Stimulated activated CD8-positive, alpha-beta memory T cell treated with anti-CD3 and anti-CD28 coated beads, Interleukin-4, amount 100 ng/mL, for 24 hours (primary cell): ENCODE measurements around the gene CLEC10A.
"Not testable (repeated sequence)": the region's sequence is repeated elsewhere in the genome, so short reads cannot be mapped to it uniquely, and the experiment has no call there.

Source experiments
- DNase-seq: peaks from one replicate; pipeline ENCODE4 v3.0.0-alpha.2; 2020; ENCODE audit warnings: low read depth

CLEC10A gene

GRCh38 chr17:7108560-7108925 is 28.5 kb upstream of the CLEC10A start:
- no peak for DNase-seq

- DNase-seq = no peak
Measured at GRCh38 chr17:7107795-7108559, 27.9 kb upstream of the CLEC10A start.

- no peak for DNase-seq
Measured at GRCh38 chr17:7107012-7107754, 27.1 kb upstream of the CLEC10A start.

- DNase-seq = no peak
Measured at GRCh38 chr17:7102421-7102820, 22.4 kb upstream of the CLEC10A start.

- no peak for DNase-seq
Measured at GRCh38 chr17:7101531-7101930, 21.5 kb upstream of the CLEC10A start.

- not testable (repeated sequence) for DNase-seq
Measured at GRCh38 chr17:7100641-7101379, 20.8 kb upstream of the CLEC10A start.

- DNase-seq = no peak
Measured at GRCh38 chr17:7098802-7099459, 18.9 kb upstream of the CLEC10A start.

GRCh38 chr17:7097940-7098339 is 17.9 kb upstream of the CLEC10A start:
- DNase-seq = no peak

- DNase-seq = no peak
Measured at GRCh38 chr17:7095625-7096024, 15.6 kb upstream of the CLEC10A start.

GRCh38 chr17:7094652-7095019 is 14.6 kb upstream of the CLEC10A start:
- DNase-seq = no peak

- DNase-seq = not testable (repeated sequence)
Measured at GRCh38 chr17:7091311-7092005, 11.4 kb upstream of the CLEC10A start.

GRCh38 chr17:7089570-7089969 is 9.5 kb upstream of the CLEC10A start:
- not testable (repeated sequence) for DNase-seq

- DNase-seq = not testable (repeated sequence)
Measured at GRCh38 chr17:7088442-7088841, 8.4 kb upstream of the CLEC10A start.

- DNase-seq = no peak
Measured at GRCh38 chr17:7084088-7084487, 4.0 kb upstream of the CLEC10A start.

GRCh38 chr17:7083592-7083991 is 3.5 kb upstream of the CLEC10A start:
- no peak for DNase-seq

GRCh38 chr17:7081341-7082062 is 1.5 kb upstream of the CLEC10A start:
- DNase-seq = no peak

- no peak for DNase-seq
Measured at GRCh38 chr17:7080456-7081041, 498 bp upstream of the CLEC10A start.

GRCh38 chr17:7078711-7079110 is 1.3 kb downstream of the CLEC10A start:
- DNase-seq = no peak

- DNase-seq = no peak
Measured at GRCh38 chr17:7077911-7078546, 2.0 kb downstream of the CLEC10A start.

GRCh38 chr17:7074931-7075330 is 5.1 kb downstream of the CLEC10A start:
- no peak for DNase-seq
